ENCODE results near the gene CXCL1.

CXCL1 gene

DNA sequence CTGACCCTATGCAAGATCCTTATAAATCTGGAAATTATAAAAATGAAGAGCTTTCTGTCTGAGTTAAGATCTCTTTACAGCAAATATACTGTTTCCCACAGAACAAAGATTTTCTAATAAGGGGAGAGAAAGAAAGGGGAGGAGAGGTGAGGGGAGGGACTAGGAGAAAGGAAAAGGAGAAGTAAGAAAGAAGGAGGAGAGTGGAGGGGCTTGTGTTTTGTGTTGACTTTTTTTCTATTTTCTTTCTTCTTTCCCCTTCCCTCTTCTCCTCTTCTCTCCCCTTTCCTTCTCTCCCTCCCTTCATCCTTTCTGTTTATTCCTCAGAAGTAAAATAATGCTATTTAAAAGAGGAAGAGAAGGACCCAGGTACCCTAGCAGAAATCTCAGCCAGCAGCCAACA lies 26.5 kb upstream of the CXCL1 start:
- H2BK12ac ChIP-seq (ENCODE audit: low read length in 2 of 2): no peak overlapping the region
- no peak overlapping the region for H2BK15ac ChIP-seq (ENCODE audit: low read depth, poor library complexity, severe bottlenecking)
- no peak overlapping the region for H2AFZ ChIP-seq (ENCODE audit: low read depth, low read length)
- no peak overlapping the region for H4K8ac ChIP-seq (ENCODE audit: low read length)
- H3K18ac ChIP-seq (ENCODE audit: low read depth in 1 of 2, low read length in 2 of 2): no peak overlapping the region
- H2BK120ac ChIP-seq (ENCODE audit: low read depth, low read length): no peak overlapping the region
- no peak overlapping the region for H2BK5ac ChIP-seq (ENCODE audit: low read depth, low read length, poor library complexity, severe bottlenecking)
- H3K4me3 ChIP-seq (ENCODE audit: insufficient read depth in 1 of 2, low read depth in 1 of 2, low read length in 2 of 2): no peak overlapping the region
- no peak overlapping the region for H3K27ac ChIP-seq (ENCODE audit: low read length, poor library complexity, severe bottlenecking)
- no peak overlapping the region for H3K14ac ChIP-seq (ENCODE audit: low read length in 2 of 2)
- H3K27me3 ChIP-seq (ENCODE audit: control insufficient read depth in 1 of 2, insufficient read depth in 1 of 2, low read length in 2 of 2): no peaks in the 10 kb centered on the region
- no peak overlapping the region for H4K91ac ChIP-seq (ENCODE audit: low read length)
- no peaks in the 10 kb centered on the region for H3K9me3 ChIP-seq (ENCODE audit: control insufficient read depth, low read length)
- no peaks in the 10 kb centered on the region for H3K4me1 ChIP-seq (ENCODE audit: control insufficient read depth, insufficient read depth, low read depth, low read length)
- peaks cover 2% of the 10 kb centered on the region for H3K79me1 ChIP-seq (replicated peaks; ENCODE audit: low read length, poor library complexity, severe bottlenecking)
- no peak for DNase-seq
- H3K4me2 ChIP-seq (ENCODE audit: low read length, poor library complexity, severe bottlenecking): no peak overlapping the region
- H3K4ac ChIP-seq (ENCODE audit: low read depth in 1 of 2, low read length in 2 of 2): no peak overlapping the region
- no peak overlapping the region for H3K23ac ChIP-seq (ENCODE audit: low read length in 2 of 2)
- no peak overlapping the region for H3K9ac ChIP-seq (ENCODE audit: low read length)
- peaks cover 0 to under 1% of the 10 kb centered on the region in 2 experiments for H3K36me3 ChIP-seq (ENCODE audit: control insufficient read depth in 1 of 2, insufficient read depth in 2 of 2, low read depth in 1 of 2, low read length in 2 of 2)
- no peak overlapping the region for H2AK5ac ChIP-seq (ENCODE audit: low read length, severe bottlenecking)

DNA sequence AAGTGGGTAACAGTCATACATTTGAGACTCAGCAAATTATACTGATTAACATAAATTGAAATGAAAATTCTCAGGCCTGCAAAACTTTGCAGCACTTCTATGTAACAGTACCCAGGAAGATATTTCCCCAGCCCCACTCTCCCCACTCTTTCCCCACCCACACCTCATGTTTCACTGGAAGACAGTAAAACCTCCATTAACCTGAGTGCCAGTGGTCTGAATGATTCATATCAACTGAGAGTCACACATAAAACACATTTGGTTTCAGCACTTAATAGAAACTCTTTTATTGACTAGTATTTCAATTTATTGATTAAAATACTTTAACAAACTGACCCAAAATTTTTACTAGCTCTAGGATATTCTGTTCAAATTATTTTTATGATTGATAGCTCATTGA lies 25.8 kb upstream of the CXCL1 start:
- Histone ChIP-seq H2BK15ac (ENCODE audit: low read depth, poor library complexity, severe bottlenecking) (no peak overlapping the region), H2BK5ac (ENCODE audit: low read depth, low read length, poor library complexity, severe bottlenecking) (no peak overlapping the region), H3K27me3 (ENCODE audit: control insufficient read depth in 1 of 2, insufficient read depth in 1 of 2, low read length in 2 of 2) (no peaks in the 10 kb centered on the region), H2AFZ (ENCODE audit: low read depth, low read length) (no peak overlapping the region), H3K4me2 (ENCODE audit: low read length, poor library complexity, severe bottlenecking) (no peak overlapping the region), H2BK12ac (ENCODE audit: low read length in 2 of 2) (no peak overlapping the region), H2AK5ac (ENCODE audit: low read length, severe bottlenecking) (no peak overlapping the region), H3K9ac (ENCODE audit: low read length) (no peak overlapping the region), H3K79me1 (replicated peaks; ENCODE audit: low read length, poor library complexity, severe bottlenecking) (peaks cover 2% of the 10 kb centered on the region), H3K36me3 (ENCODE audit: control insufficient read depth in 1 of 2, insufficient read depth in 2 of 2, low read depth in 1 of 2, low read length in 2 of 2) (peaks cover 0 to 2% of the 10 kb centered on the region in 2 experiments), H3K4me3 (ENCODE audit: insufficient read depth in 1 of 2, low read depth in 1 of 2, low read length in 2 of 2) (no peak overlapping the region), H4K91ac (ENCODE audit: low read length) (no peak overlapping the region), H3K4ac (ENCODE audit: low read depth in 1 of 2, low read length in 2 of 2) (no peak overlapping the region), H3K9me3 (ENCODE audit: control insufficient read depth, low read length) (no peaks in the 10 kb centered on the region), H3K27ac (ENCODE audit: low read length, poor library complexity, severe bottlenecking) (no peak overlapping the region), H2BK120ac (ENCODE audit: low read depth, low read length) (no peak overlapping the region), H4K8ac (ENCODE audit: low read length) (no peak overlapping the region), H3K4me1 (ENCODE audit: control insufficient read depth, insufficient read depth, low read depth, low read length) (no peaks in the 10 kb centered on the region), H3K23ac (ENCODE audit: low read length in 2 of 2) (no peak overlapping the region), H3K14ac (ENCODE audit: low read length in 2 of 2) (no peak overlapping the region), H3K18ac (ENCODE audit: low read depth in 1 of 2, low read length in 2 of 2) (no peak overlapping the region)
- no peak for DNase-seq

DNA sequence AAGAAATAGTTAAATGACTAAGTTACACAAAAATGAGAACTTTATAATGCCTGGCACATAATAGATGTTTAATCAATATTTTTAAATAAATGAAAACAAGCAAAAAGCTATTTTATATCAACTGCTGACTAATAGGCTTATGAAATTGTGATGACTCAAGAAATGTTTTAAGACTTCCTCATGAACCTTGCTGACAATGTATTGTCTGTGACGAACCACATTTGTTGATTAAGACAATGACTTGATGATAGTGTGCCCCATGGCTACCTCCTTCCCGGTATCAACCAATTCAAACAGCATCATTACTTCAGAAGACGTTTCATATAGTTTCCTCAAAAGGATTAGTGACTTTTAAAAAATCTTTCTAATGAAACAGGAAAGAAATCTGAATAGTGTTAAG lies 24.8 kb upstream of the CXCL1 start:
- Histone ChIP-seq H3K36me3 (ENCODE audit: control insufficient read depth in 1 of 2, insufficient read depth in 2 of 2, low read depth in 1 of 2, low read length in 2 of 2) (peaks cover 0 to 2% of the 10 kb centered on the region in 2 experiments), H2AK5ac (ENCODE audit: low read length, severe bottlenecking) (no peak overlapping the region), H2BK120ac (ENCODE audit: low read depth, low read length) (no peak overlapping the region), H3K4me2 (ENCODE audit: low read length, poor library complexity, severe bottlenecking) (no peak overlapping the region), H3K4me1 (ENCODE audit: control insufficient read depth, insufficient read depth, low read depth, low read length) (no peaks in the 10 kb centered on the region), H3K18ac (ENCODE audit: low read depth in 1 of 2, low read length in 2 of 2) (no peak overlapping the region), H2BK15ac (ENCODE audit: low read depth, poor library complexity, severe bottlenecking) (no peak overlapping the region), H2BK12ac (ENCODE audit: low read length in 2 of 2) (no peak overlapping the region), H4K8ac (ENCODE audit: low read length) (no peak overlapping the region), H3K4ac (ENCODE audit: low read depth in 1 of 2, low read length in 2 of 2) (no peak overlapping the region), H3K27ac (ENCODE audit: low read length, poor library complexity, severe bottlenecking) (no peak overlapping the region), H3K9me3 (ENCODE audit: control insufficient read depth, low read length) (no peaks in the 10 kb centered on the region), H2BK5ac (ENCODE audit: low read depth, low read length, poor library complexity, severe bottlenecking) (no peak overlapping the region), H4K91ac (ENCODE audit: low read length) (no peak overlapping the region), H3K27me3 (ENCODE audit: control insufficient read depth in 1 of 2, insufficient read depth in 1 of 2, low read length in 2 of 2) (no peaks in the 10 kb centered on the region), H3K23ac (ENCODE audit: low read length in 2 of 2) (no peak overlapping the region), H3K14ac (ENCODE audit: low read length in 2 of 2) (no peak overlapping the region), H3K4me3 (ENCODE audit: insufficient read depth in 1 of 2, low read depth in 1 of 2, low read length in 2 of 2) (no peak overlapping the region), H2AFZ (ENCODE audit: low read depth, low read length) (no peak overlapping the region), H3K79me1 (replicated peaks; ENCODE audit: low read length, poor library complexity, severe bottlenecking) (no peaks in the 10 kb centered on the region), H3K9ac (ENCODE audit: low read length) (peak overlapping the region; percentile 1)
- 88% methylated on average over 2 of the region's 3 CpGs for WGBS
- DNase-seq: no peak

DNA sequence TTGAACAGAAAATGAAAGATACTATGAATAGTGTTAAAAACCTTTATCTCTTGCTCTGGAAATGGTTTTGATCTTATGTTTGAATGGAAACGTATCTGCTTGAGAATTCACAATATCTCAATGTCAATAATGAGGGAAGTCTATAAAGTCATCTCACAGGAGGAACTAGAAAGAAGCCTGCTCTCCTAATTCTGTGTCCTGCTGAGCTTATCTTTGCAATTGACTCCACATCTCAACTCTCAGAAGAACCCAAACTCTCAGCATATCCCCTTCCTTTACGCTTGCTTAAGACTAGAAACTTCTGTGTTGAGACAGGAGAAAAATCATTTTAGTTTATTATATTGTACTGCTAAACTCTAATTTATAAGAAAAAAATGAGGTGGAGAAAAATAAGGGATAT lies 24.4 kb upstream of the CXCL1 start:
- Histone ChIP-seq H3K4me3 (ENCODE audit: insufficient read depth in 1 of 2, low read depth in 1 of 2, low read length in 2 of 2) (no peak overlapping the region), H3K4me1 (ENCODE audit: control insufficient read depth, insufficient read depth, low read depth, low read length) (no peaks in the 10 kb centered on the region), H2AFZ (ENCODE audit: low read depth, low read length) (no peak overlapping the region), H4K91ac (ENCODE audit: low read length) (no peak overlapping the region), H3K14ac (ENCODE audit: low read length in 2 of 2) (no peak overlapping the region), H2BK15ac (ENCODE audit: low read depth, poor library complexity, severe bottlenecking) (no peak overlapping the region), H3K9me3 (ENCODE audit: control insufficient read depth, low read length) (no peaks in the 10 kb centered on the region), H3K9ac (ENCODE audit: low read length) (no peak overlapping the region), H3K27me3 (ENCODE audit: control insufficient read depth in 1 of 2, insufficient read depth in 1 of 2, low read length in 2 of 2) (no peaks in the 10 kb centered on the region), H3K4me2 (ENCODE audit: low read length, poor library complexity, severe bottlenecking) (no peak overlapping the region), H3K23ac (ENCODE audit: low read length in 2 of 2) (no peak overlapping the region), H2BK5ac (ENCODE audit: low read depth, low read length, poor library complexity, severe bottlenecking) (no peak overlapping the region), H3K27ac (ENCODE audit: low read length, poor library complexity, severe bottlenecking) (no peak overlapping the region), H2BK12ac (ENCODE audit: low read length in 2 of 2) (no peak overlapping the region), H2BK120ac (ENCODE audit: low read depth, low read length) (no peak overlapping the region), H3K18ac (ENCODE audit: low read depth in 1 of 2, low read length in 2 of 2) (no peak overlapping the region), H3K4ac (ENCODE audit: low read depth in 1 of 2, low read length in 2 of 2) (no peak overlapping the region), H3K36me3 (ENCODE audit: control insufficient read depth in 1 of 2, insufficient read depth in 2 of 2, low read depth in 1 of 2, low read length in 2 of 2) (peaks cover 0 to 2% of the 10 kb centered on the region in 2 experiments), H3K79me1 (replicated peaks; ENCODE audit: low read length, poor library complexity, severe bottlenecking) (no peaks in the 10 kb centered on the region), H4K8ac (ENCODE audit: low read length) (no peak overlapping the region), H2AK5ac (ENCODE audit: low read length, severe bottlenecking) (no peak overlapping the region)
- WGBS: no CpG with 5 or more reads among the region's 2 CpGs
- no peak for DNase-seq

All from mesenchymal stem cell (in vitro differentiated cells and primary cell).